Endometrial microvascular endothelial cells (primary cell): ENCODE data around the gene ANKRD22. TPM values are rescaled to one million over a fixed set of nuclear protein-coding genes. Genes with fewer than 3 reads are reported as not detected.

Source experiments
- in situ Hi-C: cut with HindIII; loops from 2 replicates; pipeline ENCODE4 v1.10.0; 2017; ENCODE audit warnings: low sequenced_read_pairs, low pct_unique_long_range_greater_than_20kb; ENCODE audit errors: inconsistent ontology term
- total RNA-seq: library from RNA; depleted of rRNA; stranded (reverse); fragments of >200 nt; gene quantifications from one replicate; pipeline ENCODE4 v1.2.3, GENCODE V29; 2015; ENCODE audit errors: inconsistent ontology term

Gene ANKRD22
- total RNA-seq, 1 donor from 2014 or later = not detected

DNA sequence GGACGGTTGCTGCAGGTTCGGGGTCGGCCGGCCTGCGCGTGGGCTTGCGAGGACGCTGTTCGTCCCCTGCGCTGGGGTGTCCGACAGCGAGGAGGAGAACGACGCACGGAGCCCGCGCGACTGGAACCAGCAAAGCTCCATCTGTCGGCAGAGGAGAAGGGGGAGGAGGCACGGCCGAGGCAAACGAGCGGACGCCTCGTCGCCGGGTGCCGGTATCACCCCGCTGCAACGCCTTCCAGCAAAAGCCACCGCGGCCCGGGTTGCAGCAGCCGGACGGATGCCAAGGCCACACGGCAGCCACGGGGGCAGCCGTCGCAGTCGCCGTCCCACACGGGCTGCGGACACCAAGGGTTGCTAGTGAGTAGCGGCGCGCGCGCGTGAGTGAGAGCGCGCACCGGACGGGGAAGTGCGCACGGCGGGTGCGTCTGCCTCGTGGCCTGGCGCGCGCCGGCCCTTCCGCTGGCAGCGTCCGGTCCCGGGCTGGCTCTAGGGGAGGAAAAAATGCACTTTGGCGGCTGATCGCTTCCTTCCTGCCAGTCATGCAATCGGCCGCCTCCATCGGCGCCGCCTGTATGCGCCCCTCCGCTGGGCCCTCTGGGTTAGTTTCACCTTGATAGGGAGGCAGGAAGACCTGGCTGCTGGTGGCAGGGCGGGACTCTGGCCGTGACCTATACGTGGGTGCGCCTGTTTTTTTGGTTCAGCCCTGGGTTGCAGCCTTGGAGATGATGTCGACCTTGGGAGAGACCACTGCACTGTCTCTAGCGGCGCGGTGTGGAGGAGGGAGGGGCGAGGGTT, 28.8 kb upstream of the ANKRD22 start:
- in situ Hi-C loops = no loop called here

DNA sequence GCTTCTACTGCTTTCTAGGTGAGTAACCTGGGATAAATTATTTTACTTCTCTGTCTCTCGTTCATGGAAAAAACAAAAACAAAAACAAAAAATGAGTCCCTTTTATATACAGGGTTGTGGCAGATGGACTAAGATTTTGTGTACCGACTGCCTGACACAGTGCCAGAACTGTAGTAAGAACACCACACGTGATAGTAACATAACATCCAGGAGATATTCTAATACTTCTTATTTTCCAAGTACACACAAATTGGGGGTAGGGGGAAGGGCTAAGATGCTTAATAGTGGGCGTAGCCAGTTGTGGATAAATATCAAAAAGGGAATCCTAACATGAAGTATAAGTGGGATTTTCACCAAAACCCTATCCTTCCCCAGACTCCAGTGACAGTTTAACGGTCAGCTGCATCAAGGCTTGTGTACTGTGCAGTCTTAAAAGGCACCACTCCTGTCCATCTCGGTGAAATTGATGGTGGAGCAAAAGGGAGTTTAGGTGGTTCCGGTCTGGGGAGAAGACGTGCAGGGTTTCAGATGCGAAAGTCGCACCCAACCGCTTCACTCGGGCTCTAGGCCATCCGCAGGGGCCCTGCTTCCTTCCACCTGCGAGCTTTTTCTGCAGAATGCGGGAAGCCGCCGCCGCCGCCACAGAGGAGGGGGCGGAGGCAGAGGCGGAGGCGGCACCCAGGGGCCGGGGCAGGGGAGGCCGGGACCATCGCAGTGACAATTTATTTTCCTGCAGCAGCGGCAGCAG, 28.1 kb upstream of the ANKRD22 start, which contains the start of gene STAMBPL1:
STAMBPL1 (plus strand) TSS at position 712 of the 748 bp plus-strand sequence. CDS start 21,464 bp downstream, outside the sequence.
- in situ Hi-C loops = no loop called here

- in situ Hi-C loops = no loop called here
Measured at GRCh38 chr10:88877298-88877697, 25.7 kb upstream of the ANKRD22 start.

- in situ Hi-C loops = no loop called here
Measured at GRCh38 chr10:88875081-88875480, 23.4 kb upstream of the ANKRD22 start.

- in situ Hi-C loops = no loop called here
Measured at GRCh38 chr10:88874281-88874680, 22.6 kb upstream of the ANKRD22 start.

DNA sequence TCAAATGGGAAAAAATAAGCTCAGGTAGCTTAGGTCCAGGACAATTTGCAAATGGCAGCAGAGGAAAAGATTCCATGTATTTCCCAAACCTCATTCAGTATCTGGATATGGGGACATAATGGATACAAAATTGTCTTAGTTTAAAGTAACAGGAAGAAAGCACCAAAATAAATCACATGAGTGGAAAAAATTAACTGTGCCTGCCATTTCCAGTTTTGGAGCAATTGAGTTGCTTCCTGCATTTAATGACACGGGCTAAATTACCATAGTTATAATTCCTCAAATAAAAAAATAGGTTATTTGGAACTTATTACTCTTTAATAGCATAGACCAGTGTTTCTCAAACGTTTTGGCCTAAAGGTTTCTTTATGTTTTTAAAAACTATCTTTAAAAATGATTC, 22.1 kb upstream of the ANKRD22 start:
- in situ Hi-C loops = no loop called here

- in situ Hi-C loops = no loop called here
Measured at GRCh38 chr10:88870089-88870488, 18.4 kb upstream of the ANKRD22 start.

GRCh38 chr10:88866454-88866853, 14.8 kb upstream of the ANKRD22 start:
- in situ Hi-C loops = no loop called here

DNA sequence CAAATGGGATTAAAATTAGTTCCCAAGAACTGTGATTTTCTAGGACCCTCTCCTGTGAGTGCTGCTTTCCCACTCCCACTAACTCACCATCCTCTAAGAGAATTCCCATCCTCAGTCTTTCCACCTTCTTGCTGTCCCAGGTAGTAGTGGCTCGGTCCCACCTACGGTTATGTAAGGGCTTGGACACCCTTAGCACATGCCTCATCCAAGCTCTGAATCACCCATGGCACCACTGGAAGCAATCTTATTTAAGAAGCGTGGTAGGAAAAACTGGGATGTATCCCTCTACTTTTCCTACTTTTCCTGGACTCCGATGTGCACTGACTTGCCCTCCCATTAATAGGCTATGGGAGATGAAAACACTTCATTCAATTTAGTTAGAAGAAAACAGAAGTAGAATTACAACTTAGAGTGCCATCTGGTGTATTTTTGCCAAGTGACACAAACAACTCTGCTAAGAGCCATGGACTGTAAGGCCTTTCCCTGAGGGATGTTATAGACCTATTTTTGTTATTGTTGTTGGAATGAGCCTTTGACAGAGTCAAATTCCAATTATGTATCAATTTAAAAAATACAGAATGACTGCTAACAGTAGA, 13.7 kb upstream of the ANKRD22 start:
- in situ Hi-C loops = no loop called here

DNA sequence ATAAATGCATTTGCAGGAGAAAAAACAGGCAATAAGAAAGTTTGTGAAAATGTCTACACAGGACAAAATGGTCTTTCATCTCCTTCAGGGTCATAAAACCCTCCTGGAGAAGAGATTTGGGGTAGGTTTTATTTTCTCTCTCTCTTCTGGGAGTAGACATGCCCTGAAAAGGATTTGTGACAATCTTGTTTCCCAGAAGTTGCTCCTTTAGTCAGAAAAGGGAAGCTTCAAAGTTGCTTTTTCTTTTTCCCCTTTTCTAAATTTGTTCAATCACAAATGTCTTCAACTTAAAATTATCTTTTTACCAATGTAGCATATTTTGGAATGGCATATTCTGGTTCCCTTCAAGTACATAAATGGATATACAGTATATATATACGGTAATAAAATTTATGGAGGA, 9.4 kb upstream of the ANKRD22 start:
- in situ Hi-C loops = no loop called here

DNA sequence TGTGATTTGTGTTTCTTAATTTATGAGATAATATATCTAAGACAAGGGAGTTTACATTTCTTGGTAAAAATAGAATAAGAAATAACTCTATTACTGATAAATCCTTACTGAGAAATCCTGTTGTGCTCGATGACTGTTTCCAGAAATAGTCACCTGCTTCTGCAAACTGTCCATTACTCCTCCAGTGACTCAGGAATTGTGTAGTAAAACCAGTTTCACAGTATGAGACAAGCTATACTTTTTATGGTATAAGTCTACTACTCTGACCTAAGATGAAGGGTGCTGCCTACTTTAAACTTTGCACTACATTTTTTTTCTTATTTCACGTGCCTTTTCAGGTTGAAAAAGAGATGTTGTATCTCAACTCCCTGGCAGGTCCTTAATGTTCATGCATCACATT, 6.8 kb upstream of the ANKRD22 start:
- in situ Hi-C loops = no loop called here

DNA sequence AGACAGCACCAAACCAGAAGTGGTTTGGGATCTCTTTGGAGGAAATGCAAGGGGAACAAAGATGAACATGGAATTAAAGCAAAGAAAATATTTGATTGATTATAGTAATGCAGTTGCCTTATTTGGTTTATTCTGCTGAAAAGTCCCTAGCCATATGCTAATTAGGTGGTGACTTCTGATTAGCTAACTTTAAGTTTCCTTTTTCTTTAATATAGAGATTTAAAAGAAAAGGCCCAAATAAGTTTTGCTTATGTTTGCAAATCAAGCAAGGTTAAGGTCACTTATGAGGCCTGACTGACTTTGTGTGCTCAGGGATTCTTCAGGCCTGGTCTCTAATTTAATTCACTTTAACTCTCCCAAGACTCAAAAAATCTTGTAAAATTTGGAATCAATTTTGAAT, 6.2 kb upstream of the ANKRD22 start:
- in situ Hi-C loops = no loop called here

- in situ Hi-C loops = no loop called here
Measured at GRCh38 chr10:88854684-88855083, 3.0 kb upstream of the ANKRD22 start.

DNA sequence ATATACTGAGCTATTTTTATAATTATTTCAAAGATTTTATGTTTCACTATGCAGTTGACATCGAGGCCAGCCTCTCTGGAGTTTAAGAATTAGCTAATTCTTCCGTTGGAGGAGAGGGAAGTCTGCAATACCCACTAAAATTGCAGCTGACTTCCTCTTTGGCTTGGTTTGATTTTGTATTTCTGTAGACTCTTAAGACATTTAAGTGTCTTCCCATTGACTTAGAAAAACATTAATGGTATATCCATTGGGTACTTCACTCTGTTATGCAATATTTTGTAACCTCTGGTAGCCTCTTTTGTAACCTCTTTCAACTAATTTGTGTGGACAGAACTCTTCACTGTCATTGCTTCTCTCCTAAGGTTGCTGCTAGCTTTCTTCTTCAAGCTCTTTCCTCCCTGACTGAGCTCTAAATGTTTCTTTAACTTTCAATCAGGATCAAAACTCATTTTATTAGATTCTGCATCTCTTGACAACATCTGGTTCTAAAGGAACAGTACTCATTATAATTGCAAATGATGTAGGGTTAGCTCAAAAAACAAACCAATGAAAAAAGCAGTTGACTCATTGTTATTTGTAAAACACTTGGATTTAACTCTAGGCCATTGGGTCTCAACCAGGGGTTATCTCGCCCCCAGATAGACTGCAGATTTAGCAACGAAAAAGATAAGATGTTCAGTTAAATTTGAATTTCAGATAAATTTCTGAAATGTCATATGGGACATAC, 1.7 kb upstream of the ANKRD22 start:
- in situ Hi-C loops = no loop called here

GRCh38 chr10:88852327-88852726, 683 bp upstream of the ANKRD22 start:
- in situ Hi-C loops = no loop called here

DNA sequence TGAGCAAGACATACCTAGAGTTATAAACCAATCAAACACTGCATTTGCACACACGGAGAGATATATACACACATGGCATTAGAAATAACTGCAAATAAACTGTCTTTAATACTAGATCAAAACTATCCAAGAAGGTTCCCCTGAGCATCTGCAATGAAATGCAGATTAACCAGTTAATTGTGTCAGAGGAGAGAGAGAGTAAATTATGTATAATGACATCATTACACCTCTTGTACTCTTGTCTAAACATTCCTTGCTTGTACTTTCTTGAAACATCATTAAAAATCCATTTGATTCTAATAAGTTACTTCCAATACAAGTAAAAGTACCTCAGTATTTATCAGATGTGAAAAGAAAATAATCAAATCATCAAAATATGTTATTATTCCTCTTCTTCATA, 932 bp downstream of the ANKRD22 start:
- in situ Hi-C loops = no loop called here

GRCh38 chr10:88849234-88849633, 2.4 kb downstream of the ANKRD22 start:
- in situ Hi-C loops = loop anchor here (25.0 kb wide), 1 partner anchor 213 kb away; no protein-coding TSS in a partner anchor

GRCh38 chr10:88848499-88848898, 3.1 kb downstream of the ANKRD22 start:
- in situ Hi-C loops = loop anchor here (25.0 kb wide), 1 partner anchor 214 kb away; no protein-coding TSS in a partner anchor

- in situ Hi-C loops = loop anchor here (25.0 kb wide), 1 partner anchor 219 kb away; no protein-coding TSS in a partner anchor
Measured at GRCh38 chr10:88843171-88843570, 8.5 kb downstream of the ANKRD22 start.
